Adipocyte (in vitro differentiated cells): ENCODE measurements around the gene LIN37.

Source experiments
- DNase-seq: peaks from one replicate; pipeline ENCODE4 v3.0.0-alpha.2; 2015; ENCODE audit warnings: low read depth
- H3K27me3 ChIP-seq: replicated peaks from 2 replicates; pipeline ENCODE4 v1.7.0; 2013; ENCODE audit warnings: mild to moderate bottlenecking, low read length, moderate library complexity; ENCODE audit not compliant: control insufficient read depth, insufficient read depth
- H3K36me3 ChIP-seq: 2 replicates; pipeline ENCODE4 v1.7.0; 2013; ENCODE audit warnings: low read length, mild to moderate bottlenecking, moderate library complexity; ENCODE audit not compliant: control insufficient read depth, insufficient read depth, severe bottlenecking
- H3K4me1 ChIP-seq: 2 replicates; pipeline ENCODE4 v1.7.0; 2013; ENCODE audit warnings: mild to moderate bottlenecking, low read length, moderate library complexity; ENCODE audit not compliant: control insufficient read depth, insufficient read depth
- H3K4me3 ChIP-seq: 2 replicates; pipeline ENCODE4 v1.7.0; 2013; ENCODE audit warnings: mild to moderate bottlenecking, low read length, moderate library complexity
- H3K9ac ChIP-seq: 2 replicates; pipeline ENCODE4 v1.7.0; 2013; ENCODE audit warnings: mild to moderate bottlenecking, low read length, moderate library complexity
- H3K9me3 ChIP-seq: 2 replicates; pipeline ENCODE4 v1.7.0; 2013; ENCODE audit warnings: mild to moderate bottlenecking, low read length, moderate library complexity; ENCODE audit not compliant: control insufficient read depth

Gene LIN37

GRCh38 chr19:35739275-35740107, 8.9 kb upstream of the LIN37 start:
- H3K4me1 ChIP-seq, result peaks cover 26% of the 10 kb centered on the region
- no peaks in the 10 kb centered on the region for H3K9me3 ChIP-seq
- peak overlapping the region; percentile 80 for H3K4me3 ChIP-seq
- H3K9ac ChIP-seq, result peak overlapping the region; percentile 81
- H3K36me3 ChIP-seq, result peaks cover 43% of the 10 kb centered on the region
- DNase-seq, result no peak
- no peaks in the 10 kb centered on the region for H3K27me3 ChIP-seq

DNA sequence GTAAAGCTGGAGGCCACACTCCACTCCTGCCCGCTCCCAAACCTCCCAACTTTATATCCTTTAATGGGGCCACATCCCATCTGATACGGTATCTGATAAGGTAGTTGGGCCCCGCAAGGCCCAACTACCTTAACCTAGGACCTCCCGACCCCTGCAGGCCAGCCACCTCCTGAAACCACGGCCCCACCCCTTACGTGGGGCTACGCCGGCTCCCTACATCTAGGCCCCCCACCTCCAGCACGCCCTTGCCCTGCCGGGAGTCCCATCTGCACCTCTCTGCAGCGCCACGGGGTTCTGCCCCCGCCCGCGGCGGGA, 8.3 kb upstream of the LIN37 start:
- peak overlapping the region; percentile 80 for H3K4me3 ChIP-seq
- no peak for DNase-seq
- no peaks in the 10 kb centered on the region for H3K27me3 ChIP-seq
- H3K9ac ChIP-seq, result peak overlapping the region; percentile 81
- H3K9me3 ChIP-seq, result no peaks in the 10 kb centered on the region
- peaks cover 38% of the 10 kb centered on the region for H3K36me3 ChIP-seq
- H3K4me1 ChIP-seq, result peaks cover 28% of the 10 kb centered on the region

DNA sequence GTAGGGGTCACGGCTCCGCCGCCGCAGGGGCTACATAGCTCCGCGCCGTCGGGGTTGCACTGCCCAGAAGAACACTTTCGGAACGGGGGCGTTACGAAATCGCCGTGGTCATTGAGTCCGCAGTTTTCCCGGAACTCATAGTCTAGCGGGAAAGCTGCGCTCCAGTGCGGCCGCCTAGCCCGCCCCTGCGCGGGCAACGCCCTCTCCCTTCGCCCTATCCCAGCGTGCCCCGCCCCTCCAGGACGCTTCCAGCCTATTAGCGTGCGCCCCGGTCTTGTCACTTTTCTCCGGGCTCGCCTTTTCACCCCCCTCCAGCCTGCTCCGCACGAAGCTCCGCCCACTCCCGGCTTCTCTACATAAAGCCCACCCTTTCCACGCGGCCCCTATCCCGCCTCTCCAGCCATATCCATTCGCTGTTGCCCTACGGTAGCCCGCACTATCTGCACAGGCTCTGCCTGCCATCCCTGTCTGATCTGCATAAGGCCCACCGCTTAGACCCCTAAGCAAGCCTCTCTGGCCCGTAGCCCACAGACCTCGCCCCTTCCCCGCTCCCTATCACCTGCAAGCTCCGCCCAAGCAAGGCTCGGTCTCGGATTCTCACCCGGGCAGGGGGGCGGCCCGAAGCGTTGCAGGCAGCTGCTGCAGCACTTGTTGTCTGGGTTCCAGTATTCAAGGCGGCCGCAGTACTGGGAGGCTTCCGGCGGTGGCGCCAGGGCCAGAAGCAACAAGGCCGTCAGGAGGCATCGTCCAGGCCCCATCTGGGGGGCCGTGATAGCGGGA, 7.8 kb upstream of the LIN37 start:
- H3K9ac ChIP-seq, result peak overlapping the region; percentile 83
- H3K4me1 ChIP-seq, result peaks cover 28% of the 10 kb centered on the region
- no peaks in the 10 kb centered on the region for H3K27me3 ChIP-seq
- H3K36me3 ChIP-seq, result peaks cover 32% of the 10 kb centered on the region
- H3K9me3 ChIP-seq, result no peaks in the 10 kb centered on the region
- peak; percentile 99 for DNase-seq
- H3K4me3 ChIP-seq, result peak overlapping the region; percentile 80

DNA sequence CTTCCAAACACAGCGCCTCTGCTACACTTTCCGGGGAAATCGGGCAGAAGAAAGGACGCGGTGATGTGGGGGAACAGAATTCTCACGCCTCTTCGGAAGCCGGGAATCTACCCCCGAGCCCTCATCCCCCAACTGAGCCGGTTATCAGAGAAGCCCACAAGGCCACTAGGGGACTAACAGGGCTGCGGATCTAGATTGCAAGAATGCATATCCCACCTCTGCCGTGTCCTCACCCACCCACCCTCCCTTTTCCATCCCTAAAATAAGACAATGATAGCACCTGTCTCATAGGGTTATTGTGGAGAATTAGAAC, 7.2 kb upstream of the LIN37 start:
- Histone ChIP-seq H3K9me3 (no peaks in the 10 kb centered on the region), H3K36me3 (peaks cover 30% of the 10 kb centered on the region), H3K9ac (peak overlapping the region; percentile 83), H3K4me3 (peak overlapping the region; percentile 80), H3K4me1 (peaks cover 32% of the 10 kb centered on the region), H3K27me3 (no peaks in the 10 kb centered on the region)
- no peak for DNase-seq

DNA sequence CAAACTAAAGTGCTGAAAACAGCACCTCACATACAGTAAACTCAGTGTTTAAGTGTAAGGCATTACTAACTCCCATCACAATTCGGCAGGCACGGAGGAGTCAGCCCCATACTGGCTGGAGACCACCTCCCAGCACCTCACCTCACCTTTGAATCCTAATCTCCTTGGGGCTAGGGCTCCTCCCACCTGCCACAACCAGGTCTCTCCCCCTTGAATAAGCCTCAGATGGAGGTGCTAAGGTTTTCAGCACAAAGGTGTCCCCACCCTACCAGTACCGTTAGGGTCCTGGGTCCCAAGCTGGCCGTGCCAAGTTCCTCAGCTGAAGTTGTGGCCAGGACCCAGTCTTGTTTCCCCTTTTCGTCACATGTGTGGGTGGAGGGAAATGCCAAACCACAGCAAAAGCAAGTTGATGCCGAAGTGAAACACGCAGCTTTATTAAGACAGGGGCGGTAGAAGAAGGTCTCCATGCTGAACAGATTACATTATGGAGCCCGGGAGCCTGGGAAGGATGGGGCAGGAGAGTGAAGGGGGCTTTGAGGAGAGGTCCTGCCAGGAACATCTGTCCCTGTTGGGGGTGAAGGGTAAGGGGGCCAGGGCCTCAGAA, 6.2 kb upstream of the LIN37 start, which contains the start of gene IGFLR1:
IGFLR1 (minus strand) TSS at position 332 of the 604 bp plus-strand sequence. CDS start 1,272 bp downstream, outside the sequence.
- no peak within 1 kb of the TSS for H3K4me3 ChIP-seq
- H3K36me3 ChIP-seq, result peaks cover 21% of the 10 kb centered on the region
- peak within 1 kb of the TSS; percentile 16 for H3K9ac ChIP-seq
- no peaks in the 10 kb centered on the region for H3K27me3 ChIP-seq
- no peak for DNase-seq
- no peaks in the 10 kb centered on the region for H3K9me3 ChIP-seq
- H3K4me1 ChIP-seq, result peaks cover 38% of the 10 kb centered on the region

GRCh38 chr19:35743640-35744429, 4.5 kb upstream of the LIN37 start:
- Histone ChIP-seq H3K9ac (peak overlapping the region; percentile 96), H3K9me3 (no peaks in the 10 kb centered on the region), H3K4me3 (peak overlapping the region; percentile 100), H3K4me1 (peaks cover 42% of the 10 kb centered on the region), H3K36me3 (peaks cover 5% of the 10 kb centered on the region), H3K27me3 (no peaks in the 10 kb centered on the region)
- DNase-seq, result no peak

DNA sequence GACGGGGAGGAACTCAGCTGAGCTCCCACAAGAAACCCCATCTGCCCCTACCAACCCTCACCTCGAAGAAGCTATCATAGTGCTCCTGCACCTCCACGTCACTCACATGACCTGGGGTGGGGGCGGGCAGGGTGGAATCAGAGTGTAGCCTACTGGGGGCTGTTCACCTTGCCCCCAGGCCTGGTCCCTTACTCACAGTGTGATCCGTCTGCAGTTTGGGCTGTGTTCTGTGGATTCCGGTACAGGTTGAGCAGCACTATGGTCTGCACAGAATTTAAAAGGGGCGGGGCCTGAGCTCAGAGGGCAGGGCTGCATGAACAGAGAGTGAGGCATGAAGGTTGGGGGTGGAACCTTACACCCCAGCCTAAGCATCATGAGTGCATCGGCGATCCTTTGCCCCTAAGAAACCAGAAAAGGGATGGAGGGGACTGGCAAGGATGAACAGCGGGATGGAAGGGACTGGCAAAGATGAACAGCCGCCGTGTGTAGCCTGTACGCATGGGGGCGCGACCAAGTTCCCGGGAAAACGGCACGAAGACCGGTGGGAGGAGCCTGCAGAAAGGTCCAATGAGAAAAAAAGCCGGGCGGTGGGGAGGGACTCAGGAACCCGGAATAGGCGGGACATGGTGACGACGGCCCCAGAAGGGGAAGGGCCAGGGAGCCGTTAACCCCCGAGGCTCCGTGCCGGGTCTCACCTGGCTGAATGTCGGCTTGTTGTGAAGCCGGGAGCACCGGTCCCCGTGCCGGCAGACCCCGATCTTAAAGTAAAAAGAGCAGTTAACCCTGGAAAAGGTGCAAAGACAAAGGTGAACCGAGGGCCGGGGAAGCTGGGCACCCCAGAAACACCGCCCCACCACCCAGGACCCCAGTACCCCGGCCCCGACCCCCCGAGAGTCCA, 3.7 kb upstream of the LIN37 start:
- H3K36me3 ChIP-seq, result peaks cover 3% of the 10 kb centered on the region
- H3K4me1 ChIP-seq, result peaks cover 38% of the 10 kb centered on the region
- H3K9ac ChIP-seq, result peak overlapping the region; percentile 96
- H3K9me3 ChIP-seq, result no peaks in the 10 kb centered on the region
- peak overlapping the region; percentile 100 for H3K4me3 ChIP-seq
- DNase-seq, result peak; percentile 99
- H3K27me3 ChIP-seq, result no peaks in the 10 kb centered on the region

DNA sequence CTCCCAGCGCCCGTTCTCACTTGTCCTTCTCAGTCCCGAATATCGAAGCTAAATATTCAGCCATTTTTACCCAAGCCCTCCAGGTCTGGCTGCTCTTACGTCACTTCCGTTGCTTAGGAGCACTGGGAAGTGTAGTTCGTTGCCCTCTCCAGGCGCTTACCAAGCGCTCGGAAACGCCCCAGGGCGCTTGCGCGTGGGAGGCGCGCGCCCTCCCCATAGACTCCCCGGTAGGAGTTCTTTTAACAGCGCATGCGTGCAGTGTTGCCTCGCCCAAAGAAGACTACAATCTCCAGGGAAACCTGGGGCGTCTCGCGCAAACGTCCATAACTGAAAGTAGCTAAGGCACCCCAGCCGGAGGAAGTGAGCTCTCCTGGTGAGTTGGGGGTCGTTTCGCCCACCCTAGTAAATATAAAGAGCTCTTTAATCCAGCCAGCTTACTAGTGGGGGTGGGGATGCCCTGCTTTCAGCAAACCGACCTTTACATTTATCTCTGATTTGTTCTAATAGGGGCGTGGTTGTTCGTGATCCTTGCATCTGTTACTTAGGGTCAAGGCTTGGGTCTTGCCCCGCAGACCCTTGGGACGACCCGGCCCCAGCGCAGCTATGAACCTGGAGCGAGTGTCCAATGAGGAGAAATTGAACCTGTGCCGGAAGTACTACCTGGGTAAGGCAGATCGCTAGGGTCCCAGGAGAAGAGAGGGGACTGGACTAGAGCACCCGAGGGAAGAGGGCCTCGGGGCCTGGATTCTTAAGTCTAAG, 2.9 kb upstream of the LIN37 start, which contains the start of the genes PSENEN and U2AF1L4:
PSENEN (plus strand) TSS at position 324 of the 759 bp plus-strand sequence; CDS start at position 604, 280 bp downstream.
U2AF1L4 (minus strand) TSS at position 91 of the 759 bp plus-strand sequence; CDS start at position 64, 27 bp downstream.
- DNase-seq, result peak; percentile 100
- peaks cover 3% of the 10 kb centered on the region for H3K36me3 ChIP-seq
- peak within 1 kb of the TSS; percentile 96 for H3K9ac ChIP-seq
- H3K4me1 ChIP-seq, result peaks cover 32% of the 10 kb centered on the region
- no peaks in the 10 kb centered on the region for H3K27me3 ChIP-seq
- peak within 1 kb of the TSS; percentile 100 for H3K4me3 ChIP-seq
- H3K9me3 ChIP-seq, result no peaks in the 10 kb centered on the region

- peaks cover 3% of the 10 kb centered on the region for H3K36me3 ChIP-seq
- DNase-seq, result no peak
- peaks cover 27% of the 10 kb centered on the region for H3K4me1 ChIP-seq
- peak overlapping the region; percentile 96 for H3K9ac ChIP-seq
- H3K9me3 ChIP-seq, result no peaks in the 10 kb centered on the region
- peak overlapping the region; percentile 100 for H3K4me3 ChIP-seq
- H3K27me3 ChIP-seq, result no peaks in the 10 kb centered on the region
Measured at GRCh38 chr19:35746087-35746462, 2.3 kb upstream of the LIN37 start.
